Muscle layer of duodenum (tissue), 2 donors: ENCODE results near the gene ALDH5A1.
"Not testable (repeated sequence)": the region's sequence is repeated elsewhere in the genome, so short reads cannot be mapped to it uniquely, and the experiment has no call there.

Experiments used
- H3K27ac ChIP-seq: one replicate; pipeline ENCODE4 v1.7.0; 2013; ENCODE audit warnings: mild to moderate bottlenecking, low read length
- H3K27me3 ChIP-seq: one replicate; pipeline ENCODE4 v1.7.0; 2013; ENCODE audit warnings: low read depth, mild to moderate bottlenecking, control low read depth, low read length
- H3K36me3 ChIP-seq, 2 donors: one replicate each; pipeline ENCODE4 v1.7.0; 2013; ENCODE audit warnings: low read length in 2 of 2, control low read depth in 1 of 2, mild to moderate bottlenecking in 1 of 2; ENCODE audit not compliant: insufficient read depth in 2 of 2, control insufficient read depth in 1 of 2
- H3K4me1 ChIP-seq, 2 donors: one replicate each; pipeline ENCODE4 v1.7.0; 2013; ENCODE audit warnings: low read length in 2 of 2, mild to moderate bottlenecking in 2 of 2, control low read depth in 1 of 2, moderate library complexity in 1 of 2; ENCODE audit not compliant: insufficient read depth in 2 of 2, control insufficient read depth in 1 of 2
- H3K4me3 ChIP-seq, 2 donors: one replicate each; pipeline ENCODE4 v1.7.0; 2013; ENCODE audit warnings: low read length in 2 of 2, low read depth in 1 of 2, mild to moderate bottlenecking in 1 of 2
- H3K9me3 ChIP-seq, 2 donors: one replicate each; pipeline ENCODE4 v1.7.0; 2013; ENCODE audit warnings: low read length in 2 of 2, control low read depth in 1 of 2, mild to moderate bottlenecking in 1 of 2; ENCODE audit not compliant: control insufficient read depth in 1 of 2
- donor health status: healthy.

ALDH5A1 gene

GRCh38 chr6:24506814-24507520 lies 12.2 kb downstream of the ALDH5A1 start:
- Histone ChIP-seq H3K27ac (no peak overlapping the region), H3K9me3 (no peaks in the 10 kb centered on the region), H3K36me3 (peaks cover 0 to 32% of the 10 kb centered on the region in 2 donors), H3K27me3 (no peaks in the 10 kb centered on the region), H3K4me3 (no peak overlapping the region), H3K4me1 (no peaks in the 10 kb centered on the region)

DNA sequence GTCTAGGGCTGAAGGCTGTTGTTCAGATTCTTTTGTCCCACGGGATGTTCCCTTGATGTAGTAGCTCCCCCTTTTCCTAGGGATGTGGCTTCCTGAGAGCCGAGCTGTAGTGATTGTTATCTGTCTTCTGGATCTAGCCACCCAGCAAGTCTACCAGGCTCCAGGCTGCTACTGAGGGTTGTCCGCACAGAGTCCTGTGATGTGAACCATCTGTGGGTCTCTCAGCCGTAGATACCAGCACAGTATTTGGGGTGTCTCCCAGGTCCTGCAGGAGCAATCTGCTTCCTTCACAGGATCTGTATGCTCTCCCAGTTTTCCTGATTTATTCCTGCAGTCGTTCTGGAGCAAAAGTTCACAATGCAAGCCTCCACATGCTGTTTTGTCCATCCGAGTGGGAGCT lies 17.2 kb downstream of the ALDH5A1 start:
- H3K36me3 ChIP-seq = peaks cover 0 to 19% of the 10 kb centered on the region in 2 donors

DNA sequence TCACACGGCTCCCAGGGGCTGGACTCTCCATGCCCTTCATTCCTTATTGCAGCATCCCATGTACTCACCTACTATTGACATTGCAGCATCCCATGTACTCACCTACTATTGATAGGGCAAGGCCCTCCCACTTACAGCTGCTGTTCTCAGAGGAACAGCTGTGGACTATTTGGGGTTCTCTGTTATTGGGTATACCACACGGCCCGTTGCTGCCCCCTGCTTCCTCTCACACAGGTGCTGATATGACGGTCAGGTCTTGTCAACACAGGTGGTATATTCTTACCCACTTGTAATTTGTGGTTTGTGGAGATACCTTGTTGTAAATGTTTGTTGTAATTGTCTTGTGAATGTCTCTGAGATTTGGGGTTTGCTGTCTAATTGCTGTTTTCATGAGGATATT lies 18.8 kb downstream of the ALDH5A1 start:
- H3K4me1 ChIP-seq = no peaks in the 10 kb centered on the region
- H3K27ac ChIP-seq = no peak overlapping the region

More for the DNA sequence above, 17.2 kb downstream of the ALDH5A1 start:
- not testable (repeated sequence) for H3K27me3 ChIP-seq, H3K27ac ChIP-seq, H3K4me3 ChIP-seq, H3K4me1 ChIP-seq, H3K9me3 ChIP-seq

GRCh38 chr6:24517659-24518543 lies 23.1 kb downstream of the ALDH5A1 start:
- no peaks in the 10 kb centered on the region for H3K27me3 ChIP-seq
- no peak overlapping the region for H3K4me3 ChIP-seq
- peaks cover 2 to 15% of the 10 kb centered on the region in 2 donors for H3K36me3 ChIP-seq
- no peaks in the 10 kb centered on the region for H3K4me1 ChIP-seq
- H3K9me3 ChIP-seq = no peaks in the 10 kb centered on the region
- H3K27ac ChIP-seq = no peak overlapping the region

More for the DNA sequence above, 18.8 kb downstream of the ALDH5A1 start:
- peaks cover 2 to 15% of the 10 kb centered on the region in 2 donors for H3K36me3 ChIP-seq
- no peaks in the 10 kb centered on the region for H3K9me3 ChIP-seq
- H3K27me3 ChIP-seq = no peaks in the 10 kb centered on the region
- H3K4me3 ChIP-seq = no peak overlapping the region

DNA sequence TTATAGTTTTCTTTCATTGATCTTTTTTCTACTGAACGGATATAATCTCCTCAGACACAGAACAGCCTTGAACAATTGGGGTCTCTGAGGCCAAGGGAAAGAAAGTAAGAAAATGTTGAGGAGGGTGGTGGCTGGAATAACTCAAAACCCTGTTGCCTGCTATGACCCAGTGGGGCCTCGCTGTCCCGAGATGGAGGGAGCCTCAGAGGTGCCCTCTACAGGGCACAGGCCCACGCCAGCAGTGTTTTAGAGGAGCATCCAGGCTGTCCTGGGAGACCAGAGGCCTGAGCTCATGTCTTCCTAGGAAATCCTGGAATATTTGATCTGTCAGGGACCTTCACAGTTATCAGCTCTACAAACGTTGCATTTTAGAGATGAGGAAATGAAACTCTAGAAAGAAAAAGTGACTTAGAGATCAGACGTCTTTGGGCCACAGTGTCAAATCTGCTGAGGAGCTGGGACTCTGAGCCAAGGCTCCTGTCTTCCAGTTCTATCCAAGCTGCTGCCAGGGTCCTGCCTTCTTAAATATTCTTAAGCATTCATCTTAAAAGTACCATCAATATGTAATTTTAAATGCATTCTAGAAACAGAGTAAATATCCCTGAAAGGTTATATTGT lies 26.3 kb downstream of the ALDH5A1 start:
- peaks cover 2 to 3% of the 10 kb centered on the region in 2 donors for H3K36me3 ChIP-seq
- H3K27me3 ChIP-seq = no peaks in the 10 kb centered on the region
- H3K4me1 ChIP-seq = no peaks in the 10 kb centered on the region
- H3K4me3 ChIP-seq = no peak overlapping the region
- no peaks in the 10 kb centered on the region for H3K9me3 ChIP-seq
- no peak overlapping the region for H3K27ac ChIP-seq

DNA sequence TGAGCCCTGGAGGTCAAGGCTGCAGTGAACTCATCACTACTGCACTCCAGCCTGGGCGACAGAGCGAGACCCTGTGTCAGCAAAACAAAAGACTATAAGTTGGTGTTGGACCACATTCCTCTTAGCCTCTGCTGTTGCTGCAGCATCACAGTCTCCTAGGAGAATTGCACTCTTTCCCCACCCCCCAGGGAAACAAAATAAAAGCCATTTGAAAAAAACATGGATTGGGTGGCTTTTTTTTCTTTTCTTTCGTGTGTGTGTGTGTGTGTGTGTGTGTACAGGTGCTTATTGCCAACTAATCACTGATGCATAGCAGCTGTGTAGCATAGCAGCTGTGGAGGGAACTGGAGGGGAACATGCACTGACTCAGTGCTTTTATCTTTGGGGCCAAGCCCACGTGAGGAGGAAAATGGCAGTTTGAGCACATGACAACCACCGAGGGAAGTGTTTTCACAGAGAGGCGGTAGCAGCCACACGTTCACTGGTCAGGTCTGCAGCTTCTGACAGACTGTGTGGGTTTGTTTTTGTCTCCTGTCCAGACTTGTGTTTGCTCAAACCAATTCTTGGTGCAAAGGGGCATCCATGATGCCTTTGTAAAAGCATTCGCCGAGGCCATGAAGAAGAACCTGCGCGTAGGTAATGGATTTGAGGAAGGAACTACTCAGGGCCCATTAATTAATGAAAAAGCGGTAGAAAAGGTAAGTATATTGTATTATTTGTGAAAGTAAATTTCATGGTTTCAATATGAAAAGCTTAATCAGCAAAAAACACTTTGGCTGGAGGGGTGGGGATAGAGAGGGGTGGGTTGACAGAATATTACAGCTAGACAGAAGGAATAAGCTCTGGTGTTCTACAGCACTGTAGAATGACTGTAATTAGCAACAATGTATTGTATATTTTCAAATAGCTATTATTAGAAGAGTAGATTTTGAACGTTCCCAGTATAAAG lies 27.7 kb downstream of the ALDH5A1 start:
- no peaks in the 10 kb centered on the region for H3K27me3 ChIP-seq
- H3K4me3 ChIP-seq = no peak overlapping the region
- no peaks in the 10 kb centered on the region for H3K9me3 ChIP-seq
- no peak overlapping the region for H3K27ac ChIP-seq
- no peaks in the 10 kb centered on the region for H3K4me1 ChIP-seq
- peaks cover 2 to 3% of the 10 kb centered on the region in 2 donors for H3K36me3 ChIP-seq

- Histone ChIP-seq H3K27ac (no peak overlapping the region), H3K27me3 (no peaks in the 10 kb centered on the region), H3K9me3 (no peaks in the 10 kb centered on the region), H3K4me1 (no peaks in the 10 kb centered on the region), H3K4me3 (no peak overlapping the region), H3K36me3 (peaks cover 0 to 3% of the 10 kb centered on the region in 2 donors)
These were observed 29.6 kb downstream of the ALDH5A1 start for GRCh38 chr6:24524329-24524728.

DNA sequence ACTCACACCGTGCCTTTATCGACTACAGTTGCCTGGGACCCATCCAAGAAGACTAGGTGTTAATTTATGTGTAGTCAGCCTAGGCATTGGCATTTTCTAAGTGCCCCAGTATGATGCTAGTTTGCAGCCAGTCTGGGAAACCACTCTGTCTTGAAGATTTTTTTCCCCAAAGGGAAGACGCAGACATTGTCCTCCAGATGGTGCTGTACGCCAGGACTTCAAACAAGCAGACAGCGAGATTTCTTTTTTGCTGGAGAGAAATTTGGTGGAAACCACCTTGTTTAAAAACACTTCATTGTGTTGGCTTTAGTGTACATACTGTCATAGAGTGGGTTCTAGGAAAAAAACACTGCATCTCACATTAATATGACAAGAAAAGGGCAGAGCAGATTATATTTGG lies 30.0 kb downstream of the ALDH5A1 start:
- no peak overlapping the region for H3K27ac ChIP-seq
- H3K4me3 ChIP-seq = no peak overlapping the region
- H3K9me3 ChIP-seq = no peaks in the 10 kb centered on the region
- H3K4me1 ChIP-seq = no peaks in the 10 kb centered on the region
- no peaks in the 10 kb centered on the region for H3K27me3 ChIP-seq
- peaks cover 0 to 3% of the 10 kb centered on the region in 2 donors for H3K36me3 ChIP-seq

DNA sequence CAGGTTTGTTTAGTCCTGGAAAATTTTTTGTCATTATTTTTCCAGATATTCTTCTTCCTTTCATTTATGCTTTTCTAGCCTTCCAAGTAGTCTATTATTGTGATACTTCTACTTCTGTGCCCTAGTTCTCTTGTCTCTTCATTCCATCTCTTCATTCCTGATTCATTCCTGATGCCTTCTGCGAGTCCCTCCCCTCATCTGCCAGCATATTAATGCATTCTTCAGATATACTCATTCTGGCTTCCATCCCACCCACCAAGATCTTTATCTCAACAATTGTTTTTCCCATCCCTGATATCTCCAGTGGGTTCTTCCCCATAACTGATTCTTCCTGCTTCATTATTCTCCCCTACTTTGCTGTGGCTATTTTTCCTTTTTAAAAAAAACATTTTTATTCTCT lies 35.2 kb downstream of the ALDH5A1 start:
- H3K27me3 ChIP-seq = no peaks in the 10 kb centered on the region
- H3K36me3 ChIP-seq = peaks cover 3 to 43% of the 10 kb centered on the region in 2 donors
- no peak overlapping the region for H3K4me3 ChIP-seq
- H3K27ac ChIP-seq = no peak overlapping the region
- no peaks in the 10 kb centered on the region for H3K9me3 ChIP-seq
- H3K4me1 ChIP-seq = no peaks in the 10 kb centered on the region

GRCh38 chr6:24534329-24534728 lies 39.6 kb downstream of the ALDH5A1 start:
- no peak overlapping the region for H3K27ac ChIP-seq
- no peak overlapping the region for H3K4me3 ChIP-seq
- no peaks in the 10 kb centered on the region for H3K4me1 ChIP-seq
- no peaks in the 10 kb centered on the region for H3K9me3 ChIP-seq
- H3K27me3 ChIP-seq = no peaks in the 10 kb centered on the region
- H3K36me3 ChIP-seq = peaks cover 3 to 52% of the 10 kb centered on the region in 2 donors
